Activated CD4-positive, alpha-beta T cell treated with anti-CD3 and anti-CD28 coated beads for 24 hours (primary cell): ENCODE measurements around the gene MTF1.
"Not testable (repeated sequence)": the region's sequence is repeated elsewhere in the genome, so short reads cannot be mapped to it uniquely, and the experiment has no call there.

Experiments used
- DNase-seq, 2 donors: peaks; one replicate each; pipeline ENCODE4 v3.0.0-alpha.2; 2020; ENCODE audit warnings: low read depth in 2 of 2

The MTF1 gene

DNA sequence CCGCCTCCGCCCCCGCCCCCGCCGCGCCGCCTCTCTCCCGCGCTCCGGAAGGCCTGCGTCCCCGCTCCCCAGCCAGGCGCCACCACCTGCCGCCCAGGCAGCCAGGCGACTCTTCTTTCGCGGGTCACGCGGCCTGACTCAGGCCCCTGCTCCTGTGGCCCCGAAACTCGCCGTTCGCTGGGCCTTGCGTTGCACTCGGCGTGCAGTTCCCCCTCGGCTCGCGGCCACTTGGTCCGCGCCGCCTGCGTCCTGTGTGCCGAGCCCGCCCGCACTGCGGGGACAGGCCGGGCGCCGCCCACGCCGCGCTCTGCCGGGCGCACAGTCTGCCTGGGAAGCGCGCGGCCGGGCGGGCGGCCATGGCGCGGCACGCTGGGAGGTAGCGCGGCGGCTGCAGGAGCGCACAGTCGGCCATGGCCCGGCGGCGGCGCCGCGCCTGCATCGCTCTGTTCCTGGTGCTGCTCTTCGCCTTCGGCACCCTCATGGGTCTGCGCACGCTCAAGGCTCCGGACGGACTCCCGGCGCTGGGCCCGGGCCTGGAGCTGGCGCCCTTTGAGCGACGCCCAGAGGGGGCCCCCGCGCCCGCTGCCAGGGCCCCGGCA, 65.5 kb downstream of the MTF1 start, which contains the start of gene MANEAL:
Gene MANEAL (plus strand): TSS at position 75 of the 599 bp plus-strand sequence. CDS start 336 bp downstream, at position 411.
- DNase-seq: no peak

DNA sequence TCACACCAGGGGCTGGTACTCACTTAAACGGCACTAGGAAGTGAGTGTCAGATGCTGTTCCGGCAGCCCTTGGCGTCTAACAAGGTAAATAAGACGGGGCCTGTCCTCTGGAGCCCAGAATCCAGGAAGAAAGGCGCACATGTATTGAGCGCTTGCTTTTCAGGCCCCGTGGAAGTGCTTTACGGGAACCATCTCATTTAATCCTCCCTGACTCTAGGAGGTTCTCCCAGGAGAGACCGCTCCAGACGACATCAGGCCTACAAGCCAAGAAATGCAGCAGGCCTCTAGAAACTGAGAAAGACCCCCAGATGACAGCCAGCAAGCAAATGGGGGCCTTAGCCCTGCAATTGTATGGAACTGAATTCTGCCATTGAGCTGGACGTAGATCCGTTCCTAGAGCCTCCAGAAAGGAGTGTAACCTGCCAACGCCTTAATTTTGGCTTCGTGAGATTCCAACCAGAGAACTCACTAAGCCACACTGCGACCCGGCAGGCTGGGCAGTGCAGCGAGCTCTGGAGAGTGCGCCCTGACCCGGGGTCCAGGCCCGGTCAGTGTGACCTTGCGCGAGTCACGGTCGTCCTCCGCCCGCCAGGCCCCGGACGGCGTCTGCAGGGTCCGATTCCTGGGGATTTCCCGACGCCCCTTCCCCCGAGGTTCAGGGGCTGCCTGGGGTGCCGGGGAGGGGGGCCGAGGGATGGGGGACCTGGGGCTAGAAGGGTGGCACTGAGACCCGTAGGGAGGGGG, 66.3 kb downstream of the MTF1 start:
- DNase-seq: no peak

DNA sequence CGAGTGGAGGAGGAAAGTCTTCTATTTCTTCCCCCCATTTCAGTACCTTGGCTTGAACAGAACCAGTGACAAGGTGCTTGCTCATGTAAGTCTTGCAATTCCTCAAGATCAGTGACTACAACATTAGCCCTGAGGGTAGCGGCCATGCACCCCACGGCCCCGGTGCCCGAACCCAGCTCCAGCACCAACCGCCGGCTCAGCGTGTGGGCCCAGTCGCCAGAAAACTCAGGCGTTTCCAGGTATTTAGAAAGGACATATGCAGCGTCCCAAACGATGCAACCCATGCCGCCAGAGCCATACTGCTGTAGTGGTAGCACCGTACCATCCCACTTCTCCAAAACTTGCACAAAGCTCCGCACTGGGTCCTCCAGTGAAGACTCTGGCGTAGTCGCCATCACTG, 76.9 kb downstream of the MTF1 start:
- no peak for DNase-seq

DNA sequence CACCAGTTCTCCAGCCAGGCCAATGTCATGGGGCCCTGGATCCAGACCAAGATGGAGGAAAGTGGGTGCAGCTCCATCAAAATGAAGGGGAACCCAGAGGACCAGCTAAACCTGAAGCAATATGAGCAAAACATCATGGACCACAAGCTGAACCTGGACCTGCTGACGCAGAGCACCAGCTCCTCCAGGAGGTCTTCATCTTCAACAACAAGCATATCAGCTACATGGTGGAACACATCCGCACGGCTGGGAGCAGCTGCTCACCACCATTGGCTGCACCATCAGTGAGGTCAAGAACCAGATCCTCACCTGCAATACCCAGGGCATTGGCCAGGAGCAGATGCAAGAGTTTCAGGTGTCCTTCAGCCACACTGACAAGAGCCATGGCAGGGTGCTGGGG, 80.7 kb downstream of the MTF1 start:
- DNase-seq: no peak

DNA sequence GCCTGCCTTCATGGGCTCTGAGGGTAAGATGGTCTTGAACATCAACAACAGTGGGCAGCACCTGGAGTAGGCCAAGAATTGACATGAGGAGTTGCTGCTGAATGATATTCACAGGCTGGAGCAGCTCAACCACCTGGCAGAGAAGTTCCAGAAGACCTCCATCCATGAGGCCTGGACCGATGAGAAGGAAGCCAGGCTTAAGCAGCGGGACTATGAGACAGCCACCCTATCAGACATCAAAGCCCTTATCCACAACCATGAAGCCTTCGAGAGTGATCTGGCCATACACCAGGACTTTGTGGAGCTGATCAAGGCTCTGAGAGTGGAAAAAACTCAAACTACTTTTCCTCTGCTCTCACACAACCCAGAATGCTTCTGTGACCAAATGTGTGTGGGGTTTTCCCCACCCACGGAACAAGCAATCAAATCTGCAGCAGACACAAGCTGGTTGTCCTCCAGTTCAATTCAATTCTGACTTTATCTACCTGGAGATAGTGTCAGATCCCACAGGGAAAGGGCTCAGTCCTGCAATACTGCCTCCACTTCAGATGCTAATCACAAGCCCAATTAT, 82.4 kb downstream of the MTF1 start:
- DNase-seq: peak in 1 of 2 donors; percentile 15

- DNase-seq: not testable (repeated sequence)
Measured at GRCh38 chr1:37771440-37771839, 88.0 kb downstream of the MTF1 start.

DNA sequence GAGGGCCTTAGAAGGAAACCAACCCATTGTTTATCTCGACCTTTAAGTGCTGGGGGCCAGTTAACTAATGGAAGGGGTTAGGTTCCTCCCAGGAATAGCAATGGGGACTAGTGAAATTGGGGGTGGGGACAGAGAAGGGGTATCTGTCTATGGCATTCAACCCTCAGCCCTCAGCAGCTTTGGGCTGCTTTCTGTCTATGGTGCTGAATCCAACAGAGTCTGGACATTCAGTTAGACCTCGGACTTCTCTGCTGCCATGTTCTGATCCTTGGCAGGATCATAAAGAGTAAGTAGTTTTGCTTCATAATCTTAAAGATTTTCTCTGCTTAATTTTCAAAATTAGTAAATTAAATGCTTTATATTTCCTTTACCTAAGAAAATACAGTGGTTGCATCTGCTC, 91.9 kb downstream of the MTF1 start:
- no peak for DNase-seq

- DNase-seq: peak in 1 of 2 donors; percentile 16
Measured at GRCh38 chr1:37765916-37766664, 93.3 kb downstream of the MTF1 start.

- no peak for DNase-seq
Measured at GRCh38 chr1:37764888-37765441, 94.4 kb downstream of the MTF1 start, which contains the start of gene EPHA10. TSS of gene EPHA10 (minus strand) at chr1:37765120. CDS start at chr1:37765066, 54 bp downstream.

DNA sequence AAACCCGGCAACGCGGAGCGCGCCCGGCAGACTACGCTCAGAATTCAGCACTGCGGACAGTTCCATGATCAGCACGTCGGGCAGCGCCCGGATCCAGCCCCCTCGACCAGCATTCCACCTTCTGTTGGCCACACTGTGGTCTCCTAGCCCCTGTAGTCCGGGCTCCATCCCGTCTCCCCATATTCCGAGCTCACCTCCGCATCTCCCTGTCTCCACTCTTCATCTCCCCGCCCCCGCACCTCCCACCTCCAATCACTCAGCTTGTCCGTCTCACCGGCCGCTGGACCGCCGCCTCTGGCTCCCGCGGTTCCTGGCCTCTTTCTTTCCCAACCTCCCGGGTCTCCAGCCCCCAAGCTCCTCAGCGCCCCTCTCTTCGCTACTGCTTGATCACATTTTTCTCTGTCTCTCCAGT, 95.0 kb downstream of the MTF1 start:
- peak; percentile 26 to 29 for DNase-seq

DNA sequence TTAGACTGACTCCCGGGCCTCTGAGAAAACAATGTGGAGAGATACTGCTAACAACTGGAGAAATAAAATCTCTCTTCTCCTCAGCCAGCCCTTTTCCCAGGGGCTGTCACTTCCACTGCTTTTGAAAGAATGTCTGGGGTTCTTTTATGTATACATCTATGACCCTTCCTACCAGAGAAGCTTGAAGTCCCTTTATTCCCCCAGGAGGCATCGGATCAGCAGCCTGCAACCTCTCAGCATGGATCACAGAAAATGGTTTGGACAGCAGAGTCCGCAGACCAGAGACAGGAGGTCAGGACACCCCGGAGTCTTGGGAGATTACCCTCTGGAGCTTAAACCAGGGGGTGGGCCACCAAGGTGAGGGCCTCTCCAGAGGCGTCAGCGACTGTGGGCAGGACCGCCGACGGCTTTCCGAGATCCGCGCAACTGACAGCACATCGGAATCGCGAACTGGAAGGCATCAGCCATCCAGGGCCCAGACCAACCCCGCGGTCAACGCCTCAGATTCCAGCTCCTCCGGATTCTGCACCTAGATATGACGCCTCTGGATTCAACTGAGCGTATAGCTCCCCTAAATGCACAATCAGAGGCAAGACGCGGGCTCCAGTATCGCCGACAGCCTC, 95.5 kb downstream of the MTF1 start:
- DNase-seq: no peak

DNA sequence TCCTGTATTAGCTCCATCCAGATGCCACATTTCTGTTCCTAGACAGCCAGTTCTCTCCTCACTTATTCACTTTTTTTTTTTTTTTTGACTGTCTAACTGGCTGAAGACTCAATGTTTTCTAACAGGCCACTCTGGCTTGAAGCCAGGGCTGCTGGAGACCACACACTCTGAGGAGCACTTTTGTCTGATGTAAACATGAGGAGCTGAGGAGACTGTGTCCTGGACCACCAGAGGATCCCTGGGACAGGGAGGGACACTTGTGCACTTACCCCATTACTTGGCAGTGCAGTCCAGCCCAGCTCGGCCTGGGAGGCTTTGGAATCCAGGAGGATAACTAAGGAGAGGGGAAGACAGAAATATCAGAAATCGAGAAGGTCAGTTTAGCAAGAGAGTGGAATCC, 96.9 kb downstream of the MTF1 start:
- no peak for DNase-seq

GRCh38 chr1:37761416-37762095, 97.8 kb downstream of the MTF1 start:
- no peak for DNase-seq
